Breast epithelium (tissue), 4 donors: ENCODE results near the gene PTCRA. TPM values are rescaled to one million over a fixed set of nuclear protein-coding genes. Genes with fewer than 3 reads are reported as not detected.
"Not testable (repeated sequence)": the region's sequence is repeated elsewhere in the genome, so short reads cannot be mapped to it uniquely, and the experiment has no call there.

Experiments
- DNase-seq, 2 donors: peaks; one replicate each; pipeline ENCODE4 v3.0.0-alpha.2; 2019; ENCODE audit warnings: low spot score in 2 of 2
- H3K27ac ChIP-seq, 2 donors: fragments of 200-600 bp; sonication (generic) in 1 of 2; one replicate each; pipeline ENCODE4 v1.5.1; 2016 to 2019; ENCODE audit warnings: mild to moderate bottlenecking in 1 of 2
- H3K27me3 ChIP-seq, 2 donors: fragments of 200-600 bp; sonication (generic) in 1 of 2; one replicate each; pipeline versions ENCODE4 v1.5.1 to v1.6.0; 2017 to 2019; ENCODE audit warnings: control low read depth in 1 of 2, mild to moderate bottlenecking in 1 of 2
- H3K36me3 ChIP-seq: fragments of 200-600 bp; one replicate; pipeline ENCODE4 v1.5.1; 2019
- H3K4me1 ChIP-seq, 2 donors: fragments of 200-600 bp; sonication (generic); one replicate each; pipeline ENCODE4 v1.5.1; 2016 to 2019; ENCODE audit warnings: control low read depth in 1 of 2
- H3K4me3 ChIP-seq, 3 donors: fragments of 200-600 bp; sonication (generic); 1 replicate in 2 of 3; 2 replicates in 1 of 3; pipeline ENCODE4 v1.5.1; 2016 to 2019; ENCODE audit warnings: mild to moderate bottlenecking in 3 of 3, moderate library complexity in 2 of 3
- H3K9me3 ChIP-seq, 2 donors: fragments of 200-600 bp; sonication (generic) in 1 of 2; one replicate each; pipeline ENCODE4 v1.5.1; 2016 to 2019; ENCODE audit warnings: control low read depth in 1 of 2
- POLR2A ChIP-seq: fragments of 450-650 bp; IDR thresholded peaks from one replicate; pipeline ENCODE4 v1.6.1; 2016; ENCODE audit warnings: antibody characterized with exemption, mild to moderate bottlenecking, moderate library complexity
- POLR2AphosphoS5 ChIP-seq, 3 donors: sonication (generic); formaldehyde crosslinking; IDR thresholded peaks; one replicate each; pipeline ENCODE4 v1.6.1; 2017; ENCODE audit warnings: antibody characterized with exemption in 3 of 3
- intact Hi-C: fragments of 100-400 bp; cut with DNase I; formaldehyde crosslinking; loops from one replicate; pipeline ENCODE4 v1.15.1; 2023; ENCODE audit warnings: low total_unique reads
- total RNA-seq, 3 donors: library from RNA; depleted of rRNA; stranded (reverse); fragments of >200 nt; gene quantifications; one replicate each; pipeline ENCODE4 v1.1.0, GENCODE V29; 2016
- TF ChIP-seq, protein P1 (sequence below), 3 donors: fragments of 450-650 bp; IDR thresholded peaks; one replicate each; pipeline ENCODE4 v1.5.1; 2016 to 2017; ENCODE audit warnings: antibody characterized with exemption in 3 of 3, mild to moderate bottlenecking in 3 of 3, moderate library complexity in 3 of 3

PTCRA gene
- total RNA-seq, 3 donors from 2014 or later, result not detected

GRCh38 chr6:42890311-42891198 is 25.3 kb upstream of the PTCRA start:
- no peaks in the 10 kb centered on the region for H3K27me3 ChIP-seq
- no peaks in the 10 kb centered on the region for H3K4me1 ChIP-seq
- peak; percentile 72 to 85 (median 78) for TF ChIP-seq POLR2AphosphoS5 (IDR thresholded peaks at IDR 0.05)
- TF ChIP-seq POLR2A, result peak; percentile 41
- TF ChIP-seq, protein P1, sequence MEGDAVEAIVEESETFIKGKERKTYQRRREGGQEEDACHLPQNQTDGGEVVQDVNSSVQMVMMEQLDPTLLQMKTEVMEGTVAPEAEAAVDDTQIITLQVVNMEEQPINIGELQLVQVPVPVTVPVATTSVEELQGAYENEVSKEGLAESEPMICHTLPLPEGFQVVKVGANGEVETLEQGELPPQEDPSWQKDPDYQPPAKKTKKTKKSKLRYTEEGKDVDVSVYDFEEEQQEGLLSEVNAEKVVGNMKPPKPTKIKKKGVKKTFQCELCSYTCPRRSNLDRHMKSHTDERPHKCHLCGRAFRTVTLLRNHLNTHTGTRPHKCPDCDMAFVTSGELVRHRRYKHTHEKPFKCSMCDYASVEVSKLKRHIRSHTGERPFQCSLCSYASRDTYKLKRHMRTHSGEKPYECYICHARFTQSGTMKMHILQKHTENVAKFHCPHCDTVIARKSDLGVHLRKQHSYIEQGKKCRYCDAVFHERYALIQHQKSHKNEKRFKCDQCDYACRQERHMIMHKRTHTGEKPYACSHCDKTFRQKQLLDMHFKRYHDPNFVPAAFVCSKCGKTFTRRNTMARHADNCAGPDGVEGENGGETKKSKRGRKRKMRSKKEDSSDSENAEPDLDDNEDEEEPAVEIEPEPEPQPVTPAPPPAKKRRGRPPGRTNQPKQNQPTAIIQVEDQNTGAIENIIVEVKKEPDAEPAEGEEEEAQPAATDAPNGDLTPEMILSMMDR (IDR thresholded peaks at IDR 0.05), result no peak
- H3K9me3 ChIP-seq, result no peaks in the 10 kb centered on the region
- no peaks in the 10 kb centered on the region for H3K36me3 ChIP-seq
- H3K4me3 ChIP-seq, result peak overlapping the region; percentile 75 to 91 (median 90)
- H3K27ac ChIP-seq, result peak overlapping the region; percentile 92
- intact Hi-C loops, result loop anchor here (10.0 kb wide), 1 partner anchor 434 kb away; no protein-coding TSS in a partner anchor
- DNase-seq, result peak; percentile 84

DNA sequence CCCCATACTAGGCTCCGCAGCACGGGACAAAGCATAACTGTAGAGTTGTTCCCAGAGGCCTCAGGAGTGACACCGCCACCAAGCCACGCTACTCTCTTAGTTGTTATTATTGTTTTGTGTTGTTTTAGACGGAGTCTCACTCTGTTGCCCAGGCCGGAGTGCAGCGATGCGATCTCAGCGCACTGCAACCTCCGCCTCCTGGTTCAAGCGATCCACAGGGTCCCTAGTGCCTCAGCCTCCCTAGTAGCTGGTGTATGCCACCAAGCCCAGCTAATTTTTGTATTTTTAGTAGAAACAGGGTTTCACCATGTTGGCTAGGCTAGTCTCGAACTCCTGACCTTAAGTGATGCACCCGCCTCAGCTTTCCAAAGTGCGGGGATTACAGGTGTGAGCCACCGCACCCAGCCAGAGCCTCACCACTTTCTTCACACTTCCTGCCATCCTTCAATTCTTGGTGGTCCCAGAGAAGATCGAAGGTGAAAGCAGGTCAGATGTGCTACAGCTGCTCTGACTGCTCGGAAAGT is 24.6 kb upstream of the PTCRA start:
- H3K4me1 ChIP-seq, result no peaks in the 10 kb centered on the region
- H3K27me3 ChIP-seq, result no peaks in the 10 kb centered on the region
- H3K4me3 ChIP-seq, result peak overlapping the region; percentile 75 to 91 (median 90)
- TF ChIP-seq, protein P1 (IDR thresholded peaks at IDR 0.05), result no peak
- no peak for TF ChIP-seq POLR2A
- no peak for TF ChIP-seq POLR2AphosphoS5 (IDR thresholded peaks at IDR 0.05)
- H3K36me3 ChIP-seq, result no peaks in the 10 kb centered on the region
- intact Hi-C loops, result loop anchor here (10.0 kb wide), 1 partner anchor 434 kb away; no protein-coding TSS in a partner anchor
- no peak for DNase-seq
- no peaks in the 10 kb centered on the region for H3K9me3 ChIP-seq
- H3K27ac ChIP-seq, result peak overlapping the region; percentile 92

DNA sequence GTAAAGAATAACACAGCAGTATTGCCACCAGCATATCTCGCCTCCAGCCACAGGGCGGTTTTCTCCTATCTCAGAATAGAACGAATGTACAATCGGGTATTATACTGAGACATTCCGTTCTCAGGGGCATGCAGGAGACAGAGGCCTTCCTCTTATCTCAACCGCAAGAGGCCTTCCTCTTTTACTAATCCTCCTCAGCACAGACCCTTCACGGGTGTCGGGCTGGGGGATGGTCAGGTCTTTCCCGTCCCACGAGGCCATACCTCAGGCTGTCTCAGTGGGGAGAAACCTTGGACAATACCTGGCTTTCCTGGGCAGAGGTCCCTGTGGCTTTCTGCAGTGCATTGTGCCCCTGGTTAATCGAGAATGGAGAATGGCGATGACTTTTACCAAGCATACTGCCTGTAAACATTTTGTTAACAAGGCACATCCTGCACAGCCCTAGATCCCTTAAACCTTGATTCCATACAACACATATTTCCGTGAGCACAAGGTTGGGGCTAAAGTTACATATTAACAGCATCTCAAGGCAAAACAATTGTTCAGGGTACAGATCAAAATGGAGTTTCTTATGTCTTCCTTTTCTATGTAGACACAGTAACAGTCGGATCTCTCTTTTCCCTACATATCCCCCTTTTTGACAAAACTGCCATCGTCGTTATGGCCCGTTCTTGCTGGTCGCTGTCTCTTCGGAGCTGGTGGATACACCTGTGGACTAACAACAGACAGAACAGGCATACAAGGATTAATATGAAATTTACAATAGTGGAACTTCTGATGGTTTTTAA is 21.6 kb upstream of the PTCRA start:
- not testable (repeated sequence) for H3K9me3 ChIP-seq, H3K27ac ChIP-seq, H3K4me1 ChIP-seq, DNase-seq, H3K36me3 ChIP-seq, H3K4me3 ChIP-seq, H3K27me3 ChIP-seq
- intact Hi-C loops, result loop anchor here (10.0 kb wide), 1 partner anchor 431 kb away; no protein-coding TSS in a partner anchor

- H3K4me1 ChIP-seq, result no peaks in the 10 kb centered on the region
- TF ChIP-seq, protein P1 (IDR thresholded peaks at IDR 0.05), result no peak
- TF ChIP-seq POLR2A, result no peak
- no peak for TF ChIP-seq POLR2AphosphoS5 (IDR thresholded peaks at IDR 0.05)
- no peaks in the 10 kb centered on the region for H3K36me3 ChIP-seq
- H3K27ac ChIP-seq, result no peak overlapping the region
- H3K27me3 ChIP-seq, result no peaks in the 10 kb centered on the region
- H3K4me3 ChIP-seq, result no peak overlapping the region
- DNase-seq, result no peak
- intact Hi-C loops, result loop anchor here (10.0 kb wide), 1 partner anchor 429 kb away; no protein-coding TSS in a partner anchor
- no peaks in the 10 kb centered on the region for H3K9me3 ChIP-seq
Measured at GRCh38 chr6:42896178-42896719, 19.6 kb upstream of the PTCRA start.

- Histone ChIP-seq H3K36me3 (no peaks in the 10 kb centered on the region), H3K27me3 (no peaks in the 10 kb centered on the region), H3K4me3 (no peak overlapping the region), H3K27ac (no peak overlapping the region), H3K9me3 (no peaks in the 10 kb centered on the region), H3K4me1 (no peaks in the 10 kb centered on the region)
- no peak for DNase-seq
- intact Hi-C loops, result loop anchor here (10.0 kb wide), 1 partner anchor 426 kb away; no protein-coding TSS in a partner anchor
- TF ChIP-seq POLR2AphosphoS5 (IDR thresholded peaks at IDR 0.05) (no peak), POLR2A (no peak)
- TF ChIP-seq, protein P1 (IDR thresholded peaks at IDR 0.05), result peak; percentile 65 to 80 (median 79)
Measured at GRCh38 chr6:42898891-42899361, 16.9 kb upstream of the PTCRA start.
